ENCODE measurements around the gene DENND1A.
"Not testable (repeated sequence)": the region's sequence is repeated elsewhere in the genome, so short reads cannot be mapped to it uniquely, and the experiment has no call there.

The DENND1A gene

DNA sequence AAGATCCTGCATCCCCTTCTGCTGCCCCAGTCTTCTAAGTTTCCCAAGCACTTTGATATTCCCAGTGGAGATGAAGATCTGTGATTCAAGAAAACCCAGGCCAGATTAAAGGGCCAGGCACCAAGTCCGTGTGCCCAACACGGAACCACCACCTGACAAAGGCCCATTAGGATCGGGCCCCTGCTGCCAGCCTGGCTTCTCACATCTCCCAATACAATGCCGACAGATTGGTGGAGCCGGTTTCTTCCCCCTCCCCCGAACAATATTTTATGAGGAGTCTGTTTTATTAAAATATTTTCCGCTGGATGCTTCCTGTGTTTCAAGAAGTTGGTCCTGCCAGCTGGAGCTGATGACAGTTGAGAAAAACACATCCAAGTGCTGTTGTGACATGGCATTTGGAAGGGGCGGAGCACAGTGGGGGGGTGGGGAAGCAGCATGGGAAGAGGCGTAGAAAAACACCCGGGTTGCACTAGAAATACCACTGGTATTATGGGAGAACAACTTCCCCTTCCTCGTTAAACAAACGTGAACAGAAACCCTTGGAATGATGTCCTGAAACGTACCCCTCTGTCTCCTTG is 528.9 kb downstream of the DENND1A start:
- no peak for DNase-seq

DNA sequence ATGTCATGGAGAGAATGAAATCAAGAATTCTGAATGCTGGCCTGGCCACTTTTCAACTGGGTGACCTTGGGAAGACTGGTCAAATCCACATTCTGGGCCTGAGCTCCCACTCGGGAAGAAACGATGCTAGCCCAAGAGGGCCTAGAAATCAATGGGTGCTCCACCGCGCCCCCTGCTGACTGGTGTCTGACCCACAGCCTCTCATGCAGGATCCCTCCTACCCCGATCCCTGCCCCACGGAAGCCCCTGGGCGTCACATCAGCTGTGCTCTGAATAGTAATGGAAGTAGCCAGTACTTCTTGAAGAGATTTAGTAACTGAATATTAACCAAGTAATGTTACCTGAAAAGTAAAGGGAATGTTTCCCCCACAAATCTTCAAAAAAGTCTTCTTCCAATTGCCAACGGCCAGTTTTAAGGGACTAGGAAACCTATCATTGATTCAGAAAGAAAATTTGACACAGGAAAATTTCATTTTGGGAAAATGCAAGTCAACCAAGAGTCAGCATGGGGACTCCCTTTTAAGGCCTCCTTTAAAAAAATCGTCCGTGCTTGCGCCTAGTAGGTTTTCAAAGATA is 530.0 kb downstream of the DENND1A start:
- no peak for DNase-seq

DNA sequence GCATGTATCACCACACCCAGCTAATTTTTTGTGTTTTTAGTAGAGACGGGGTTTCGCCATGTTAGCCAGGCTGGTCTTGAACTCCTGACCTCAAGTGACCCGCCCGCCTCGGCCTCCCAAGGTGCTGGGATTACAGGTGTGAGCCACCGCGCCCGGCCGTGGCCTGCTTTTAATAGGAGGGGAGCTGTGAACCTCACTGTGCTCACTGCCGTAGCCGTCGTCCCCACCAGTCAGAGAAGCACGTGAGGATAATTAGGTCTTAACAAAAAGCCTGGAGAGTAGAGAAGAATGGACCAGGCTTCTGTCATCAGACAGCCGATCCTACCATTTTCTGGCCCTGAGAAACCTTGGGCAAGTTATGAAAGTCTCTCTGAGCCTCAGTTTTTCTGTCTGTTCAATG is 531.0 kb downstream of the DENND1A start:
- DNase-seq: not testable (repeated sequence)

DNA sequence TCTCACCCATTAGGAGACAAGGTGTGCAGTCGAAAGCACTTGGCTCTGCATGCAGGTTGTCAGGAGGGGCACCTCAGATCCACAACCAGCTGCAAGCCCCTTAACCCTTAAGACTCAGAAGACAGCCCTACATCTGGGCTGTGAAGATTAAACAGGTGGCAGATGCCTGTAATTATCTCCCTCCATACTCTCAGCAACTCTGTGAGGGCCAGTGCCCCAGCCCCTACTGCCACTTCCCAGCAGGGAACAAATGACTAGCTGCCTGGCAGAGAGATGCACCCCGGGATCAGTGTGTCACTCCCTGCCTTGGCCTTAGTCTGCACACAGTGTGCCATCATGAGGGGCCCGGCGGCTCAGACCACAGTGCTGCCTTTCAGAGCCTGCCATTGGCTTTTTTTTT is 532.0 kb downstream of the DENND1A start:
- DNase-seq: no peak

DNA sequence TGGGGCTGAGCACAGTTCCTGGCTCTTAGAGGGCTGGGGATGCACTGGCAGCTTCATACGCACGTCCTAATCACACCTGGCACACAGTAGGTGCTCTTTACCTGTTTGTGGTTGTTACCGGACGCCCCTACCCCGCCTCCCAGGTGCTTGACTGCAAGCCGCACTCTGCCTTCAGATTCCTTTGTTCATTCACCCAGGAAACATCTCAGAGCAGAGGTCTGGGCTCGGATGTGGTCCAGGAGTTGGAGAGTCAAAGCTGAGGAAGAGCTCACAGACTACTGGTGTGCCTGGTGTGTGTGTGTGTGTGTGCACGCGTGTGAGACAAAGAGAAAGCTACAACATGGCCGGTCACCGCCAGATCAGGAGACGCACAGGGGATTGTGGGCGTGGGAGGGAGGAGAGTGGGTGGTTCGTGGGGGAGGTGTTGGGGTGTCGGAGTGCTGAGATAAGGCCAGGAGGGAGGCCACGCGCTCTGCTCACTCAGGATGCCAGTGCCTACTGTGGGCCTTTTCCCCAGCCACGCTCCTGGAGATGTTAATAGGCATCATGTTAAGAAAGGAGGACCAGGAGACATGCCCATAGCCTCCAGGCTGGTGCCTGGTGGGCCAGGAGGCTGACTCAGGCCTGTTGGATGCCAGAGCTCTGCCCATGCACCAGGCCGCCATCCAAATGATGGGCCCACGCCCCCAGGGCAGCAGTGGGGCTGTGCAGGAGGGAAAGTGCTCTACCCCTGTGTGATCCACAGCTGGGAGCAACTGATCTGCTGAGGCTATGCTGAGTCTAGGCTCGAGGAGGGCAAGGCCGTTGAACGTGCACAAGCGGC is 534.0 kb downstream of the DENND1A start:
- DNase-seq: no peak

DNA sequence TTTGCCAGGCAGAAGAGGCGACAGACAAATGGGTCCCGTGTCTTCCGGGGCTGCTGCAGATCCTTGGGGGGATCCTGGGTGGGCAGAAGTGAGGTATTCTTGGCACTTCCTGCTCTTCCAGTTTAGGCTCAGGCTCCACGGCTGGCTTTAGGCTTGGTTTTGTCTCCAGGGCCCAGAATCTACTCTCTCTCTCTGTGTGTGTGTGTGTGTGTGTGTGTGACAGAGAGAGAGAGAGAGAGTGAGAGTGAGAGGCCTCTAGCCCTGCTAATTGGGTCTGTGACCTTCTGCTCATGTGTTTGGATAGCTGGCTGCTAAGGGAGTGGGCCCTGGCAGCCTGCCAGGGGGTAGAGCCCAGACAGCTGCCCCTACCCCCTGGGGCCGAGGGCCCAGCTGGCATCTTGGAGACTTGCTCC is 534.6 kb downstream of the DENND1A start:
- DNase-seq: no peak

DNA sequence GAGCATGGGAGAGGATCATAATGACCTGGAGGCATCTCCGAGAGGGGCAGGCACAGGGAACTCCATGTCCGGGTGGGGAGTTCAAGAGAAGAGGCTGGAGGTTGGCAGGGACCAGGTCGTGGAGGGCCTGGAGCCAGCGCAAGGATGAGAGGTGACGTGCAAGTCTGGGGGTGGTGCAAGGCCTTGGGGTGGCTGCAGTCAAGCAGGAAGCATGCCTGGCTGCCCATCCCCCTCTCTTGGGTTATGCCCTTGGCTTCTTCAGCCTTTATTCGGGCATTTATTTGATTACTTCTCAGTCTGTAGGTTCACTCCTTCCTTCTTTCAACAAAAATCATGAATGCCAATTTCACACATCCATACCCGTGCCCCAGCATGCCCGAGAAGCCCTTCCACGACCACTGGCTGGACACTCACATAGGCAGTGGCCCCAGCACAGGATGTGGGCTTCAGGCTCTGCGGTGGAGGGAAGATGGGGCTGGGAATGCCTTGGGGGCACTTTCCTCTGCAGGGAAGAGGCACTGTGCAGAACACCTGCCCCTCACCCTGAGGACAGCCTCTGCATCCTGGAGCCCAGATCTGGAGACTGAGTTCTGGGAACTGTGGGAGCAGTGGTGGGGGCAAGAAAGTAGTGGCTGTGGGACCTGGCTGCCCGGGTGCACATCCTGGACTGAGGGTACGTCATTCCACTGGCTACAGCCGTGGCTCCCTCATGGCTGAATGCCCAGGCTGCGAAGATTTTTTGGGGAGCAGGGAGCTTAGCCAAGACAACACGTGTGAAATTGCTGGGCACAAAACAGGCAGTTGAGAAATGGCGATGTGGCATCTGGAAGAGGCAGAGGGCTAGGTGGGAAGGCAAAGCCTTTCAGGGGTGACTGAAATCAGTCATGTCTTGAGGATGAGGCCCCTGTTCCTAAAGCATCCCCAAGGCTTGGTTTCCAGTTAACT is 535.4 kb downstream of the DENND1A start:
- no peak for DNase-seq

DNA sequence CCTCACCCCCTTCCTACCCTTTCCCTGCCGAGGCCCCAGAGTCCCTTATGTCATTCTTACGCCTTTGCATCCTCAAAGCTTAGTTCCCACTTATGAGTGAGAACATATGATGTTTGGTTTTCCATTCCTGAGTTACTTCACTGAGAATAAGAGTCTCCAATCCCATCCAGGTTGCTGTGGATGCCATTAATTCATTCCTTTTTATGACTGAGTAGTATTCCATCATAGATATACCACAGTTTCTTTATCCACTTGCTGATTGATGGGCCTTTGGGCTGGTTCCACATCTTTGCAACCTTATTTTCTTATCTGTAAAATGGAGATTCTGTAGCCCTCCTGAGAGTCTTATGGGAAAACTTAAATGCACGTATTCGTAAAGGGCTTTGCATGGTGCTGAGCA is 537.1 kb downstream of the DENND1A start:
- no peak for DNase-seq

DNA sequence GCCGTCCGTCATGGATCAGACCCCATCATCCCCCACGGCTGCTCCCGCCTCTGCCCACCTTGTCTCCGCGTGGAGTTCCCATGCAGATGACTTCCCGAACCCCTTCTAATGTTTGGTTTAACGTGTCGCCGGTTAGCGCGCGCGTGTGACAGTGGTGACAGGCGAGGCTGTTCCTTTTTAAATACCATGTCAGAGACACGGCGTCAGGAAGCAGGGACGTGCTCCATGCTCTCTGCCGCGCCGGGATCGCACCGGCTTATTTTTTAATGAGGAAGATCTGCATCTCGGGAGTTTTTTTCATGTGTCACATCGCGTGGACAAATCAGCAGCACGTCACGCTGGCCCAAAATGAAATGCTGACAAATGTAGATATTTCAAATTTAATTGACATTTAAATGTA is 538.0 kb downstream of the DENND1A start:
- no peak for DNase-seq

DNA sequence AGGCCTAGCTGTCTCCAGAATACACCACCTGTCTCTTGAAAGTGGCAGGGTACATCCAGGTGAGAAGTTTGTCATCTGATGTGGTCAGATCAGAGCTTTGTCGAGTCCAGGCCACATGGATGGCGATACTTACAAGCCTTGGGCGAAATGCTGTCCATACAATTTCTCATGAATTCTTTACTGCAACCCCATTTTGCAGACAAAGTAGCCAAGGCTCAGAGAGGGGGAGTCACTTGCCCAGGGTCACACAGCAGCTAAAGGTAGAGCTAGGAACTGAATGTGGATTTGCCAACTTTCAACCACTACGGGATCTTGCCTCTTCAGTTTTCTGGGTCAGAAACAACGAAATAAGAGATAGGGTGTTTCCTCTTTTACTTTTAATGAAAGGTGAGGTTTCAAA is 538.7 kb downstream of the DENND1A start:
- no peak for DNase-seq

DNA sequence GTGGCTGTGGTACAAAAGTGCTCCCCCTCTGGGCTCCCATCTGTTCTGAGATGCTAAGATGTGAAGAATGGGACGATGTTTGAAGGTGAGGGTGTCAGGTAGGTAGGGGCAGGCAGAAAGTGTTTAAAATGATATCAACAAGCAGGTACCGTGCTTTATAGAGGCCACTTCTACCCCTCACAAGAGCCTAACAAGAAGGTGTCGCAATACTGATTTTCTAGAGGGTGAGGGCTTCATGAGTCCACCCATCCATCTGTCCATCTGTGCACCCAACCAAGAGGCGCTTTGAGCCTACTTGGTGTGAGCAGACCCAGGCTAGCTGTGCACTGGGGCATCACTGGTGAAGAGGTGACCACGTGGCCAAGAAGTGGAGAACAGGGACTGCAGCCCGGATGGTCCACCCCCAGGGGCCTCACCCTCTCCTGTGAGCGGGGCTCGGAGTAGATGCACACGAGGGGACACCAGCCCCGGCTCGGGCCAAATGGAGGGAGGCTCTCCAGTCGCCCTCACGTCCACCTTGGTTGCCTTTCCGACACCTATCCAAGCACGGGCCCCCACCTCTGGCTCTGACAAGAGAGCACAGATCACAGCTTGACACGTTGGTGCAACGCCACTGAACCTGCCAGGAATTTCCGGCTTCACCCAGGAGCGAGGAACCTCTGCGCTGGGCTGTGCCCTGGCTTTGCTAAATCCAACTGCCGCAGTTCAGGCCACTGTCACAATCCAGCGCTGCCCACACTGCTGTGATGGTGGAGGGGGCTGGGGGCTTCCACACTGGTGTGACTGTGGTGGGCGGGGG is 539.4 kb downstream of the DENND1A start:
- no peak for DNase-seq

DNA sequence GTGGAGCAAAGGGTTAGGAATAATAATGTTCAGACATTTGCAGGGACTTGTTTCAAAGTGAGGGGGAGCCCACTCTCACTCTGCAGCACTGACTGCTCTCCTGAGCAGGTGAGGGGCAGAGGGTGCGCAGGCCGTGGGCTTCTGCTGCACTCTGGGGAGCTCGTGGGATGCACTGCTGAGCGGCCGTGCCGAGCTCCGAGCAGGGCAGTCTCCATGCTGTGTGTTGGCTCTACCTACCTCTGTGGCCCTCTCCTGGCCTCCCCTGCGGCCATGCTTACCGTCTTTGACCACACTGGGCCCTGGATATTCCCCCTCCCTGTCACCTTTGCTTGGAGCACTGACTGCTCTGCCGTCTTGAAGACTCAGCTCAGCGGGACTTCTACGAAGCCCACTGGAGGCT is 540.2 kb downstream of the DENND1A start:
- DNase-seq: no peak

DNA sequence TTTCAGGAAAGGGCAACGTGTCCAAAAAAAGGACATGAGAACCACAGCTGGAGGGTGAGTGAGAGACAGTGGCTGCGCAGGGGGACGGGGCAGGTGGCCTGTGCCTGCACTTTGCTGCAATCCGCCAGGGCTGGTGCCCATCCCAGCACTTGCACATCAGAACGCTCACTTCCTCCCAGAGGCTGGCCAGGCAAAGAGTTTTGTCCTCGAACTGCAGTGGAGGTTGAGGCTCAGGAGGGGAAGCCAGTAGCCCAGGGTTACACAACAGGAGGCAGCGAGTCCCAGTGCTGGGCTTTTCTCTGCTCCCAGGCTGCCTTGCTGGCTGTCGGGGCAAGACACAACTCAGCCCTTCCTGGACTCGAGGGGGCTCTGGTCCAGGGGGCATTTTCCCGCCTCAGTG is 540.9 kb downstream of the DENND1A start:
- no peak for DNase-seq

DNA sequence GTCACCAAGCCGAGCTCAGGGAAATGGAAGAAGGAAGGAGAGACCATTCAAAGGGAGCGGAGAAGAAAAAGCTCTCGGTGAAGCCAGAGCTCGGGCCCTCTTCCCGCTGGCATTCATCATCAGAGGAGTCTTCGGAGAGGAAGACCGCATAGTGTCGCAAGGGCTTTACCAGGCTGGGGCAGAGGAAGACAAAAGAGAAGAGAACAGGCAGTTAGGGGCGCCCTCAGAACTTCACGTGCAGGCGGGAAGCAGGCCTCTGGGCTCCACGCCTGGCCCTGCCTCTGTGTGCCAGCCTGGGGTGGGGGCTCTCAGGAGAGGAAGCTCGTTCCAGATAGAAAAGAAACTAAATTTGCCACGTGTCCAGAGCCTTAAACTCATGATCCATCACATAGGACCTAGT is 542.2 kb downstream of the DENND1A start:
- no peak for DNase-seq

DNA sequence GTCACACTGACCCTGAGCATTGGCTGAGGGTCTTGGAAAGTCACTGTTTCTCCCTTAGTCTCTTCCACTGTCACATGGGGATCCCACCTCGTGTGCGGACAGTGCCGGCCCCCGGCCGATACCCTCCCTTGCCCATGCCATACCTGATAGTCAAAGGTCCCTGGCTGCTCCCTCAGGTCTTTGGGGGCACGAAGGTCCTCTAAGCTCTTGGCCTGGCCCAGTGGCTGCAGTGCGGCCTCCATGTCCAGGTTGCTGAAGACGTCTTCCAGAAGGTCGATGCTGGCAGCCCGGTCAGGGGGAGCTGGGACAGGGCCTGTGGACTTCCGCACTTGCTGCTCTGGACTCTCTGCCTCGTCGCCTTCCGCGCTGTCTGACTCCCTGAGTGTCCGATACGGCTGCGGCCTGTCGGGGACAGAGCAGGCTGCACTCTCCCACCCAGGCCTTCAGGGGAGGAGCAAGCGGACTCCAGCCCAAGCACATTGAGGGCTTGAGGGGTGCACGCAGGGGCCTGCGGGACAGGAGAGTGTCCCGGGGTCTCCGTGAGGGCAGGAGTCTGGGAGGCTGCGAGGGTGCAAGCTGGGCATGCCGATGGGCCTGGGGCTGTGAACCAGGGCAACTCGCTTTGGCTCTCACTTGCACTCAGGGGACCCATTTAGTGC is 546.3 kb downstream of the DENND1A start:
- no peak for DNase-seq

DNA sequence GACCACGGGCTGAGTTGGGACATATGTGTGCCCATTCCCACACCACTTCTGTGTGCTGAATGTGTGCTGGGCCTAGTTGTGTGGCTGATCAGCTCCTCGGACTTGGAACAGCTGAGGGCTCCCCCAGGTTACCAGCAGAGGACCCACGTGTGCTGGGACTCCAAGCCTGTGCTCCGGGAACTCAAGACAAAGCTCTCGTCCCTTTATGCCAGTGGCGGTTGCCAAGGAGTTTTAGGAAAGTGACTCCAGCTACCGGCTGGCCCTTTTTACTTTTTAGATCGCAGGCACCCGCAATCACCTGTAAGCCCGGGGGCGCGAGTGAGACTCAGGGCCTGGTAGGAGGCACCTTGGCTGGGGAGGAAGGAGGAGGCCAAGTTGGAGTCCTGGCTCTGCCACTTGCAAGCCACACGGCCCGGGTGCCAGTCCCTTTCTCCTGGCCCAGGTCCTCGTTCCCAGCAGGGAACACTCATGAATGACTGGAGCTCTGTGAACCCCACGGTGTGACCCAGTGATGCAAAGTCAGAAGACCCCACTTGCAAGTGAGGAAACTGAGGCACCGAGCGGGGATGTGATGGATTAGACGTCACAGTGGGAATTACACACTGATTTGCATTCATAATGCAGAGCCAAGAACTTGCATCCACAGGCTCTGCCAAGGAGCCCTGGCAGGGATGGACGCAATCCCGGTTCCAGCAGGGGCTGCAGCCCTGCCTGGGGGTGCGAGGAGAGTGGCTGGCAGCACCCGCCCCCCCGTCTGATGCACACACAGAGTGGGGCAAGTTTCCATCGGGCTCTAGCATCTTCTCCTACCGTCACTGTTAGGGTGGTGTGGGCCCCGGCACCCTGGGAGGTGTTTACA is 547.0 kb downstream of the DENND1A start:
- DNase-seq: no peak

DNA sequence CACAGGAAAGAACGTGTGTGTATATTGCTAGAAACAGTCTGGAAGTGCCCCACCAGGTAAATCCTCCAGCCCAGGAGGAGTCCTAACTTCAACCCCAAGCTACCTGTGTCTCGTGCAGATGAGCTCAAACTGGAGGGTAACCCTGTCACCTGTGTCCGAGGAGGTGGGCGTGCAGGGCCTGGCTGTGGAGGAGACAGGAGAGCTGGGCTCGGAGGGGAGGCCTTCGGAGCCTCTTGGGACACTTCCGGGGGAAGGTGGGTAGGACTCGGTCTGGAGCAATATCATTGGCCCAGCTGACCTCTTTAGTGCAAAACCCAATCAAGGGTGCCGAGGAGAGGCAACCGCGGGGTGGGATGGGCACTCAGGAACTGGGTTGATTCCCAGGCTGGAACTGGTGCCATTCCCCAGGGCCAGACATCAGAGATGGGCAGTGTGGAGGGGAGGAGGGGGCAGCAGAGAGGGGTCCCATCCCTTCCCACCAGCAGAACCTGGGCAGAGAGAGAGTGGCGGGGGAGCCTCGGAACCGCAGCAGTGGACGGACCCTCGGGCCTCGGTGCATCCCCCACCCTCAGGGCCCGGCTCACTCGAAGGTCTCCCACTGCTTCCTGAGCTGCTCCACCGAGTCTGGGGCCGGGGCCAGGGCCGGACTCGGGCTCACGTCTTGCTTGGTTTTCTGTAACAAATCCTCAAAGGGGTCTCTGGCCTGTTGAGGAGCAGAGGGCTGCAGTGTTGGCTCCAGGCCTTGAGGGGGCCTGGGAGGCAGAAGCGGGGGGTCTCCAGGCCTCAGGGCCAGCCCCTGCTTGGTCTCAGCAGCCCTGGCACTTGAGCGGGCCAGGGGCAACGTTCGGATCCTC is 548.8 kb downstream of the DENND1A start:
- no peak for DNase-seq

DNA sequence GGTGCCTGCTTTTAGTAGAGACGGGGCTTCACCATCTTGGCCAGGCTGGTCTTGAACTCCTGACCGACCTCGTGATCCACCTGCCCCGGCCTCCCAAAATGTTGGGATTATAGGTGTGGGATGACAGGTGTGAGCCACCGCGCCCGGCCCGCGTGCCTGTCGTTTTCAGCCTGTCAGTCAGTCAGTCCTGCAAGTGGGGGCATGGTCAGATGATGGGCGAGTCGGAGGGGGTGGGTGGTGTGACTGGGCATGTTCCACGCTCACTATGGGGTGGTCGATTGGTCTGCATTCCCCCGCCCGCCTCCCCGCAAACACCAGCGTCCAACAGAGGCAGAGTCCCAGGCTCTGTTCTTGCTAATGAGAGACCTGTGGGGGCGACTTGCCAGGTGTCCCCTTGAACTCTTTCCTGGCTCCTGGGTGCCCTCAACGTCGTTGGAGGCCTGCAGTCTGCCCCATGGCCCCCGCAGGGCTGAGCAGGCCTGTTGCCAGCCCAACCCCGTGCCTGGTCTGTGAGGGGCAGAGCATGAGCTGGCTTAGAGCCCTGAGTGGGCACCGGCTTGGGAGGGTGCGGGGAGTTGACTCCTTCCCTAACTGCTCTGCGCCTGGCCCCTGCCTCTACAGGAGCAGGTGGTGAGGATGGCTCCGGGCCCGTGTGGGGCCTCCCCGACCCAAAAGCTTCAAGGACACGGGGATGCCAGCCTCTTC is 550.8 kb downstream of the DENND1A start:
- no peak for DNase-seq

DNA sequence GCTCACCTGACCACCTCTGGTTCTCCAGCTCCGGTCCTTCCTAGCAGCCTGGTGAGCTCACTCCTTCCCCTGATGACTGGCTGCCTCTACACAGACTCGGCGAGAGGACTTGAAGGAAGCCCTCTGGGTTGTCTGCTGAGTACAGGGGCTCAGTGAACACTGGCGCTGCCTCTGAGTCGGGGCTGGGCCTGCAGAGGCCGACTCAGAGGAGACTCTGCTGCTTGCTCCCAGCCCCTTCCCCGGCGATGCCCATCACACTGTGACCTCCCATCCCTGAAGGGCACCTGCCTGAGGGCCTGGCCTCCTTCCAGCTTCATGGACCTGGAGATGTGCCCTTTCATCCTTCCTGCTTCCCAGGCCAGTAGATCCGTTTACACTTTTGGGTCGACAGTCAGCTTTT is 551.9 kb downstream of the DENND1A start:
- no peak for DNase-seq

All from AML-193 (cell line).